ENCODE measurements around the gene RXFP1.
A peak's percentile ranks its signal among the peaks of the same experiment; 100 is the strongest.

Gene RXFP1

DNA sequence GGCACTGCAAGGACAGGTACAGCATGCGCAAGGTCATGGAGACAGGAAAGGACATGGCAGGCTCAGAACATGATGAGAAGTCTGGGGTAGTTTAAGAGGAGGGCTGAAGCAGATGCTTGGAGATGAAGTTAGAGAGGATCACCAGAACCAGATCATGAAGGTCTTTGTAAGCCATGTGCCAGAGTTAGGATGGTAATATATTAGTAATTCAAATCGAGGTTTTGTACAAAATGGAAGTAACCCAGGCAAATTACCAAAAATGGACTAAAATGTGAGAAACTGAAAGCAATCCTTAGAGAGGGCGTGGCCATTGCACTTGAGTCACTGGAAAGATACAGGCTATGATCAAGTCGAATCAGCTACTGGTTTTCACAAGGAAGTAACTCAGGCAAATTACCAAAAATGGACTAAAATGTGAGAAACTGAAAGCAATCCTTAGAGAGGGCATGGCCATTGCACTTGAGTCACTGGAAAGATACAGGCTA, 13.5 kb downstream of the RXFP1 start:
- no peak overlapping the region for H2BK5ac ChIP-seq (ENCODE audit: low read depth, low read length, poor library complexity)
- H3K79me2 ChIP-seq (ENCODE audit: control insufficient read depth, insufficient read depth, low read length, poor library complexity) = no peaks in the 10 kb centered on the region
- H4K12ac ChIP-seq (ENCODE audit: low read depth, low read length) = no peak overlapping the region
- no peaks in the 10 kb centered on the region for H3K9me3 ChIP-seq (ENCODE audit: insufficient read depth, low read depth, low read length)
- H3K9ac ChIP-seq (ENCODE audit: low read length) = no peak overlapping the region
- no peak overlapping the region for H2BK120ac ChIP-seq (ENCODE audit: insufficient read depth, low read length, poor library complexity)
- no peak overlapping the region for H3K4me2 ChIP-seq (ENCODE audit: low read length)
- no peak overlapping the region for H3K27ac ChIP-seq (ENCODE audit: low read depth, low read length)
- no CpG with 5 or more reads among the region's 4 CpGs for WGBS (ENCODE audit: extremely low coverage, insufficient coverage, insufficient read length)
- H2AFZ ChIP-seq (ENCODE audit: insufficient read depth, low read length, poor library complexity) = no peak overlapping the region
- no peaks in the 10 kb centered on the region for H3K36me3 ChIP-seq (ENCODE audit: control insufficient read depth in 1 of 2, insufficient read depth in 2 of 2, low read length in 2 of 2)
- no peak overlapping the region for H3K23ac ChIP-seq (ENCODE audit: low read length)
- peak in 1 of 2 donors; percentile 34 for DNase-seq
- H3K14ac ChIP-seq (ENCODE audit: low read length) = no peak overlapping the region
- no peak overlapping the region for H3K4me3 ChIP-seq (ENCODE audit: low read depth, low read length)
- H3K79me1 ChIP-seq (ENCODE audit: low read length) = no peaks in the 10 kb centered on the region
- no peaks in the 10 kb centered on the region for H3K27me3 ChIP-seq (ENCODE audit: insufficient read depth, low read length)
- H4K91ac ChIP-seq (ENCODE audit: low read depth, low read length) = no peak overlapping the region
- H2BK12ac ChIP-seq (ENCODE audit: low read length) = no peak overlapping the region
- H3K18ac ChIP-seq (ENCODE audit: low read length) = no peak overlapping the region
- no peak overlapping the region for H4K8ac ChIP-seq (ENCODE audit: low read depth, low read length)
- peaks cover 0 to 2% of the 10 kb centered on the region in 2 experiments for H3K4me1 ChIP-seq (ENCODE audit: control insufficient read depth in 1 of 2, insufficient read depth in 2 of 2, low read length in 2 of 2)
- no peak overlapping the region for H2AK5ac ChIP-seq (ENCODE audit: low read length)
- no peak overlapping the region for H3K4ac ChIP-seq (ENCODE audit: low read depth, low read length)

DNA sequence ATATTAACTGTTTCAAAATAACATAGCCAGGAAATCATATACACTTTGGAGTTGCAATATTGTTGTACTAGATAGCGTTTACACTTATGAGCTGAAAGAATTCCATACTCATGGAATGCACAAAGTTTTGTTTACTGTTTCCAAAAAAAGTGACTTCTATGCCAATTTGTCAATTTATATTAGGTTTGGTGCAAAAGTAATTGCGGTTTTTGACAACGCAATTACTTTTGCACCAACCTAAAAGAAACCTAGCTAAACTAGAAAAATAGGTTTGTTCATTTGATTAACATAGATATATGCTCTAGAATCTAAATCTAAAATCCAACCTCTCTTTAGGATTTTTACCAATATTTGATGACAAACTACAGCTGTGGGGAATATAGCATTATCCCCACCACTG, 15.2 kb downstream of the RXFP1 start:
- no peaks in the 10 kb centered on the region for H3K9me3 ChIP-seq (ENCODE audit: insufficient read depth, low read depth, low read length)
- H2AK5ac ChIP-seq (ENCODE audit: low read length) = no peak overlapping the region
- H3K27ac ChIP-seq (ENCODE audit: low read depth, low read length) = no peak overlapping the region
- no peak overlapping the region for H2AFZ ChIP-seq (ENCODE audit: insufficient read depth, low read length, poor library complexity)
- peak in 1 of 2 donors; percentile 2 for DNase-seq
- H4K12ac ChIP-seq (ENCODE audit: low read depth, low read length) = no peak overlapping the region
- H3K4me3 ChIP-seq (ENCODE audit: low read depth, low read length) = no peak overlapping the region
- no peaks in the 10 kb centered on the region for H3K79me1 ChIP-seq (ENCODE audit: low read length)
- H3K4me2 ChIP-seq (ENCODE audit: low read length) = no peak overlapping the region
- H2BK120ac ChIP-seq (ENCODE audit: insufficient read depth, low read length, poor library complexity) = no peak overlapping the region
- H3K27me3 ChIP-seq (ENCODE audit: insufficient read depth, low read length) = no peaks in the 10 kb centered on the region
- WGBS (ENCODE audit: extremely low coverage, insufficient coverage, insufficient read length) = no CpG with 5 or more reads among the region's 3 CpGs
- H3K18ac ChIP-seq (ENCODE audit: low read length) = no peak overlapping the region
- no peak overlapping the region for H3K9ac ChIP-seq (ENCODE audit: low read length)
- H4K8ac ChIP-seq (ENCODE audit: low read depth, low read length) = no peak overlapping the region
- no peak overlapping the region for H3K23ac ChIP-seq (ENCODE audit: low read length)
- H2BK12ac ChIP-seq (ENCODE audit: low read length) = no peak overlapping the region
- H4K91ac ChIP-seq (ENCODE audit: low read depth, low read length) = no peak overlapping the region
- peaks cover 0 to 2% of the 10 kb centered on the region in 2 experiments for H3K4me1 ChIP-seq (ENCODE audit: control insufficient read depth in 1 of 2, insufficient read depth in 2 of 2, low read length in 2 of 2)
- H3K36me3 ChIP-seq (ENCODE audit: control insufficient read depth in 1 of 2, insufficient read depth in 2 of 2, low read length in 2 of 2) = no peaks in the 10 kb centered on the region
- H2BK5ac ChIP-seq (ENCODE audit: low read depth, low read length, poor library complexity) = no peak overlapping the region
- H3K14ac ChIP-seq (ENCODE audit: low read length) = no peak overlapping the region
- no peak overlapping the region for H3K4ac ChIP-seq (ENCODE audit: low read depth, low read length)
- H3K79me2 ChIP-seq (ENCODE audit: control insufficient read depth, insufficient read depth, low read length, poor library complexity) = no peaks in the 10 kb centered on the region

DNA sequence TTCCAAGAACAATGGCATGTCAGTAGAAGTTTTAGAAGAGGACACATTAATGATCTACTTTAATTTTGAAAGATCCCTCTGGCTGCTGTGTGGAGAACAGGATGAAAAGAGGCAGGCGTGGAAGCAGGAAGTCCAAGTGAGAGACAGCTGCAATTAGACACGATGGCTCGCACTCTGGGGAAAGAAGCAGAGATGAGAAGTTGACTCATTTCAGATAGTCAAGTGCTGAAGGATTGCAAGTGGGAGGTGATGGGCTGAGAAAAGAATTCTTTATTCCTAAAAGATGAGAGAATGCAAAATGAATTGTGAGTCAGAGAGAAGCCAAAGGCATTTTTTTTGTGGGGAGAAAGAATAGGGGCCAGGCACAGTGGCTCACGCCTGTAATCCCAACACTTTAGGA, 16.5 kb downstream of the RXFP1 start:
- H4K8ac ChIP-seq (ENCODE audit: low read depth, low read length) = no peak overlapping the region
- H3K4me2 ChIP-seq (ENCODE audit: low read length) = no peak overlapping the region
- H4K91ac ChIP-seq (ENCODE audit: low read depth, low read length) = no peak overlapping the region
- no peak overlapping the region for H3K14ac ChIP-seq (ENCODE audit: low read length)
- H2BK12ac ChIP-seq (ENCODE audit: low read length) = no peak overlapping the region
- no peak overlapping the region for H3K9ac ChIP-seq (ENCODE audit: low read length)
- no peak overlapping the region for H4K12ac ChIP-seq (ENCODE audit: low read depth, low read length)
- no peak overlapping the region for H3K4ac ChIP-seq (ENCODE audit: low read depth, low read length)
- no peak overlapping the region for H2AK5ac ChIP-seq (ENCODE audit: low read length)
- no peaks in the 10 kb centered on the region for H3K79me2 ChIP-seq (ENCODE audit: control insufficient read depth, insufficient read depth, low read length, poor library complexity)
- H3K27ac ChIP-seq (ENCODE audit: low read depth, low read length) = no peak overlapping the region
- no peaks in the 10 kb centered on the region for H3K79me1 ChIP-seq (ENCODE audit: low read length)
- no peak overlapping the region for H2BK120ac ChIP-seq (ENCODE audit: insufficient read depth, low read length, poor library complexity)
- H2AFZ ChIP-seq (ENCODE audit: insufficient read depth, low read length, poor library complexity) = no peak overlapping the region
- no peaks in the 10 kb centered on the region for H3K9me3 ChIP-seq (ENCODE audit: insufficient read depth, low read depth, low read length)
- no peak overlapping the region for H3K18ac ChIP-seq (ENCODE audit: low read length)
- peaks cover 0 to 2% of the 10 kb centered on the region in 2 experiments for H3K4me1 ChIP-seq (ENCODE audit: control insufficient read depth in 1 of 2, insufficient read depth in 2 of 2, low read length in 2 of 2)
- no peak overlapping the region for H3K4me3 ChIP-seq (ENCODE audit: low read depth, low read length)
- no peak overlapping the region for H3K23ac ChIP-seq (ENCODE audit: low read length)
- no peaks in the 10 kb centered on the region for H3K27me3 ChIP-seq (ENCODE audit: insufficient read depth, low read length)
- no peaks in the 10 kb centered on the region for H3K36me3 ChIP-seq (ENCODE audit: control insufficient read depth in 1 of 2, insufficient read depth in 2 of 2, low read length in 2 of 2)
- no peak overlapping the region for H2BK5ac ChIP-seq (ENCODE audit: low read depth, low read length, poor library complexity)
- WGBS (ENCODE audit: extremely low coverage, insufficient coverage, insufficient read length) = no CpG with 5 or more reads among the region's 4 CpGs
- DNase-seq = peak; percentile 31 to 54

DNA sequence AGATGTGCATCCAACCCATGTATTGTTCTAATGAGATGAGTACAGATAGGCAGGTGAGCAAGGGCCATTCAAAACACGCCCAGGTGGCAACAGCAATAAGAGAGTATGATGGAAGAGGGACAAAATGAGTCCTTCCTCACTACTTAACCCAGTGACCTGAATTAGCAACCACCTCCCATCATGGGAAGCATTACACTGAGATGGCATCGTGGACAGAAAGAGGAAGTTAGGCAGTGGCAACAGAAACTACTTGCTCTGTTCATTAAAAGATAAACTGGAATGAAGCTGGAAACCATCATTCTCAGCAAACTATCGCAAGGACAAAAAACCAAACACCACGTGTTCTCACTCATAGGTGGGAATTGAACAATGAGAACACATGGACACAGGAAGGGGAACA, 17.2 kb downstream of the RXFP1 start:
- H3K4me2 ChIP-seq (ENCODE audit: low read length) = no peak overlapping the region
- H4K91ac ChIP-seq (ENCODE audit: low read depth, low read length) = no peak overlapping the region
- no peak overlapping the region for H4K8ac ChIP-seq (ENCODE audit: low read depth, low read length)
- no peak overlapping the region for H2AFZ ChIP-seq (ENCODE audit: insufficient read depth, low read length, poor library complexity)
- DNase-seq = no peak
- no peak overlapping the region for H3K18ac ChIP-seq (ENCODE audit: low read length)
- no peaks in the 10 kb centered on the region for H3K79me2 ChIP-seq (ENCODE audit: control insufficient read depth, insufficient read depth, low read length, poor library complexity)
- H2BK5ac ChIP-seq (ENCODE audit: low read depth, low read length, poor library complexity) = no peak overlapping the region
- H3K4me1 ChIP-seq (ENCODE audit: control insufficient read depth in 1 of 2, insufficient read depth in 2 of 2, low read length in 2 of 2) = peaks cover 0 to 2% of the 10 kb centered on the region in 2 experiments
- no peak overlapping the region for H3K27ac ChIP-seq (ENCODE audit: low read depth, low read length)
- H3K36me3 ChIP-seq (ENCODE audit: control insufficient read depth in 1 of 2, insufficient read depth in 2 of 2, low read length in 2 of 2) = no peaks in the 10 kb centered on the region
- no peak overlapping the region for H3K23ac ChIP-seq (ENCODE audit: low read length)
- H3K4me3 ChIP-seq (ENCODE audit: low read depth, low read length) = no peak overlapping the region
- no CpG with 5 or more reads among the region's 4 CpGs for WGBS (ENCODE audit: extremely low coverage, insufficient coverage, insufficient read length)
- H4K12ac ChIP-seq (ENCODE audit: low read depth, low read length) = no peak overlapping the region
- no peak overlapping the region for H3K4ac ChIP-seq (ENCODE audit: low read depth, low read length)
- no peak overlapping the region for H2BK120ac ChIP-seq (ENCODE audit: insufficient read depth, low read length, poor library complexity)
- no peak overlapping the region for H2AK5ac ChIP-seq (ENCODE audit: low read length)
- H3K9me3 ChIP-seq (ENCODE audit: insufficient read depth, low read depth, low read length) = no peaks in the 10 kb centered on the region
- no peaks in the 10 kb centered on the region for H3K79me1 ChIP-seq (ENCODE audit: low read length)
- H2BK12ac ChIP-seq (ENCODE audit: low read length) = no peak overlapping the region
- H3K27me3 ChIP-seq (ENCODE audit: insufficient read depth, low read length) = no peaks in the 10 kb centered on the region
- H3K14ac ChIP-seq (ENCODE audit: low read length) = no peak overlapping the region
- H3K9ac ChIP-seq (ENCODE audit: low read length) = no peak overlapping the region

Data from trophoblast cell (in vitro differentiated cells and primary cell).